ENCODE measurements around the gene P2RX4. TPM values are rescaled to one million over a fixed set of nuclear protein-coding genes. Genes with fewer than 3 reads are reported as not detected.
"Not testable (repeated sequence)": the region's sequence is repeated elsewhere in the genome, so short reads cannot be mapped to it uniquely, and the experiment has no call there.

P2RX4 gene
- total RNA-seq, 2 experiments from 2014 or later: 52.7 to 56.2 TPM

GRCh38 chr12:121217063-121217462 lies 7.1 kb downstream of the P2RX4 start:
- ChIA-PET POLR2A (no interaction called here), CTCF (interaction anchor here (2.2 kb wide), 1 partner anchor 23 kb away, joined by 5 read pairs; no protein-coding TSS in a partner anchor)
- peaks cover 56% of the 10 kb centered on the region for H3K4me1 Mint-ChIP-seq
- no peaks in the 10 kb centered on the region for H3K27me3 Mint-ChIP-seq
- no peak overlapping the region for H3K4me3 Mint-ChIP-seq
- no peak for DNase-seq
- no peaks in the 10 kb centered on the region for H3K9me3 Mint-ChIP-seq
- peak overlapping the region; percentile 5 for H3K27ac Mint-ChIP-seq
- H3K36me3 Mint-ChIP-seq (ENCODE audit: low read depth): peaks cover 57% of the 10 kb centered on the region

GRCh38 chr12:121217761-121218160 lies 7.8 kb downstream of the P2RX4 start:
- no peaks in the 10 kb centered on the region for H3K9me3 Mint-ChIP-seq
- peaks cover 61% of the 10 kb centered on the region for H3K36me3 Mint-ChIP-seq (ENCODE audit: low read depth)
- no peaks in the 10 kb centered on the region for H3K27me3 Mint-ChIP-seq
- peak overlapping the region; percentile 31 for H3K27ac Mint-ChIP-seq
- POLR2A ChIA-PET: no interaction called here
- H3K4me3 Mint-ChIP-seq: no peak overlapping the region
- CTCF ChIA-PET: interaction anchor here (0.7 to 2.2 kb wide), 3 partner anchors 22 to 36 kb away, joined by 3 to 5 read pairs (median 4); no protein-coding TSS in a partner anchor
- no peak for DNase-seq
- H3K4me1 Mint-ChIP-seq: peaks cover 60% of the 10 kb centered on the region

- CTCF ChIA-PET: interaction anchor here (0.8 to 1.2 kb wide), 2 partner anchors 8 to 35 kb away, joined by 3 read pairs; no protein-coding TSS in a partner anchor
- no peak for DNase-seq
- peaks cover 63% of the 10 kb centered on the region for H3K36me3 Mint-ChIP-seq (ENCODE audit: low read depth)
- no peaks in the 10 kb centered on the region for H3K27me3 Mint-ChIP-seq
- peak overlapping the region; percentile 31 for H3K27ac Mint-ChIP-seq
- H3K4me3 Mint-ChIP-seq: no peak overlapping the region
- peaks cover 63% of the 10 kb centered on the region for H3K4me1 Mint-ChIP-seq
- POLR2A ChIA-PET: interaction anchor here (0.6 kb wide), 1 partner anchor 1108 kb away, joined by 3 read pairs; no protein-coding TSS in a partner anchor
- peaks cover 5% of the 10 kb centered on the region for H3K9me3 Mint-ChIP-seq
These were observed 8.8 kb downstream of the P2RX4 start for GRCh38 chr12:121218588-121219352.

- H3K27me3 Mint-ChIP-seq: no peaks in the 10 kb centered on the region
- H3K36me3 Mint-ChIP-seq (ENCODE audit: low read depth): peaks cover 63% of the 10 kb centered on the region
- peaks cover 5% of the 10 kb centered on the region for H3K9me3 Mint-ChIP-seq
- no peak for DNase-seq
- H3K27ac Mint-ChIP-seq: peak overlapping the region; percentile 70
- H3K4me3 Mint-ChIP-seq: no peak overlapping the region
- peaks cover 64% of the 10 kb centered on the region for H3K4me1 Mint-ChIP-seq
- ChIA-PET CTCF (interaction anchor here (0.8 kb wide), 1 partner anchor 9 kb away, joined by 3 read pairs; no protein-coding TSS in a partner anchor), POLR2A (no interaction called here)
These were observed 9.5 kb downstream of the P2RX4 start for GRCh38 chr12:121219353-121219986.

- peak; percentile 36 for DNase-seq
- Mint-ChIP-seq H3K9me3 (peaks cover 5% of the 10 kb centered on the region), H3K36me3 (ENCODE audit: low read depth) (peaks cover 72% of the 10 kb centered on the region), H3K27me3 (no peaks in the 10 kb centered on the region), H3K4me1 (peaks cover 72% of the 10 kb centered on the region), H3K4me3 (peak overlapping the region; percentile 48), H3K27ac (peak overlapping the region; percentile 91)
- POLR2A ChIA-PET: no interaction called here
- CTCF ChIA-PET: interaction anchor here (0.7 to 2.5 kb wide), 4 partner anchors 8 to 14 kb away, joined by 3 to 8 read pairs (median 6); no protein-coding TSS in a partner anchor
These were observed 12.9 kb downstream of the P2RX4 start for GRCh38 chr12:121222847-121223246.

- Mint-ChIP-seq H3K4me1 (peaks cover 72% of the 10 kb centered on the region), H3K27ac (peak overlapping the region; percentile 91), H3K4me3 (peak overlapping the region; percentile 48), H3K27me3 (no peaks in the 10 kb centered on the region), H3K36me3 (ENCODE audit: low read depth) (peaks cover 66% of the 10 kb centered on the region), H3K9me3 (peaks cover 5% of the 10 kb centered on the region)
- DNase-seq: peak; percentile 65
- ChIA-PET CTCF (interaction anchor here (0.7 to 2.5 kb wide), 9 partner anchors 9 to 286 kb away, joined by 3 to 8 read pairs (median 4); no protein-coding TSS in a partner anchor), POLR2A (interaction anchor here (0.6 kb wide), 1 partner anchor 14 kb away, joined by 3 read pairs; no protein-coding TSS in a partner anchor)
These were observed 13.7 kb downstream of the P2RX4 start for GRCh38 chr12:121223292-121224285.

- Mint-ChIP-seq H3K9me3 (peaks cover 5% of the 10 kb centered on the region), H3K27ac (peak overlapping the region; percentile 91), H3K4me1 (peaks cover 68% of the 10 kb centered on the region), H3K27me3 (no peaks in the 10 kb centered on the region), H3K36me3 (ENCODE audit: low read depth) (peaks cover 71% of the 10 kb centered on the region), H3K4me3 (peak overlapping the region; percentile 53)
- POLR2A ChIA-PET: interaction anchor here (0.6 kb wide), 2 partner anchors 15 to 164 kb away, joined by 3 read pairs; no protein-coding TSS in a partner anchor
- DNase-seq: peak; percentile 86
- CTCF ChIA-PET: interaction anchor here (0.6 to 2.5 kb wide), 11 partner anchors 9 to 287 kb away, joined by 3 to 8 read pairs (median 4); no protein-coding TSS in a partner anchor
These were observed 14.7 kb downstream of the P2RX4 start for GRCh38 chr12:121224591-121224990.

- POLR2A ChIA-PET: no interaction called here
These were observed 16.5 kb downstream of the P2RX4 start for GRCh38 chr12:121226399-121226798.

GRCh38 chr12:121226871-121227270 lies 16.9 kb downstream of the P2RX4 start:
- peaks cover 69% of the 10 kb centered on the region for H3K4me1 Mint-ChIP-seq

More at GRCh38 chr12:121226399-121226798, 16.5 kb downstream of the P2RX4 start:
- peaks cover 72% of the 10 kb centered on the region for H3K4me1 Mint-ChIP-seq
- H3K4me3 Mint-ChIP-seq: no peak overlapping the region
- CTCF ChIA-PET: no interaction called here
- peak overlapping the region; percentile 91 for H3K27ac Mint-ChIP-seq
- no peaks in the 10 kb centered on the region for H3K27me3 Mint-ChIP-seq
- peaks cover 74% of the 10 kb centered on the region for H3K36me3 Mint-ChIP-seq (ENCODE audit: low read depth)
- peaks cover 5% of the 10 kb centered on the region for H3K9me3 Mint-ChIP-seq
- DNase-seq: no peak

GRCh38 chr12:121227294-121227693 lies 17.4 kb downstream of the P2RX4 start:
- ChIA-PET CTCF (interaction anchor here (1.0 kb wide), 1 partner anchor 167 kb away, joined by 3 read pairs; no protein-coding TSS in a partner anchor), POLR2A (no interaction called here)
- Mint-ChIP-seq H3K4me3 (no peak overlapping the region), H3K27me3 (no peaks in the 10 kb centered on the region), H3K36me3 (ENCODE audit: low read depth) (peaks cover 71% of the 10 kb centered on the region), H3K9me3 (peaks cover 5% of the 10 kb centered on the region), H3K4me1 (peaks cover 64% of the 10 kb centered on the region), H3K27ac (peak overlapping the region; percentile 91)
- DNase-seq: no peak

More at GRCh38 chr12:121226871-121227270, 16.9 kb downstream of the P2RX4 start:
- POLR2A ChIA-PET, H3K9me3 Mint-ChIP-seq, H3K4me3 Mint-ChIP-seq, H3K27me3 Mint-ChIP-seq, DNase-seq: not testable (repeated sequence)
- peak overlapping the region; percentile 91 for H3K27ac Mint-ChIP-seq
- CTCF ChIA-PET: interaction anchor here (1.0 kb wide), 1 partner anchor 167 kb away, joined by 3 read pairs; no protein-coding TSS in a partner anchor
- peaks cover 71% of the 10 kb centered on the region for H3K36me3 Mint-ChIP-seq (ENCODE audit: low read depth)

GRCh38 chr12:121228919-121229665 lies 19.2 kb downstream of the P2RX4 start:
- Mint-ChIP-seq H3K36me3 (ENCODE audit: low read depth) (peaks cover 67% of the 10 kb centered on the region), H3K27me3 (no peaks in the 10 kb centered on the region), H3K27ac (peak overlapping the region; percentile 77), H3K4me1 (peaks cover 46% of the 10 kb centered on the region), H3K4me3 (no peak overlapping the region), H3K9me3 (no peaks in the 10 kb centered on the region)
- ChIA-PET POLR2A (no interaction called here), CTCF (interaction anchor here (0.7 to 2.3 kb wide), 3 partner anchors 10 to 167 kb away, joined by 4 to 13 read pairs (median 4); no protein-coding TSS in a partner anchor)
- DNase-seq: no peak

Data from activated CD4-positive, alpha-beta T cell treated with anti-CD3 and anti-CD28 coated beads, Interleukin-2, amount 10 ng/mL, durations not matched to agents 7 days and 5 days (primary cell).